GM18505 (cell line): Measurements from ENCODE around the gene ZNF865.
"Not testable (repeated sequence)": the region's sequence is repeated elsewhere in the genome, so short reads cannot be mapped to it uniquely, and the experiment has no call there.

Experiments
- ATAC-seq: cut with Tn5 transposase; IDR thresholded peaks from one replicate; pipeline ENCODE4 v1.9.1; 2021; ENCODE audit not compliant: unreplicated experiment
- POLR2A ChIP-seq: IDR thresholded peaks from 4 replicates; pipeline ENCODE4 v1.6.1; 2011; ENCODE audit warnings: borderline replicate concordance; ENCODE audit not compliant: insufficient read depth, insufficient read length; ENCODE audit errors: extremely low read depth

ZNF865 gene

GRCh38 chr19:55605637-55606470, at the start of gene ZNF865:
ZNF865 (plus strand) TSS chr19:55605647; CDS start chr19:55613619, 7,972 bp downstream.
- ATAC-seq: peak; percentile 32
- TF ChIP-seq POLR2A: peak; percentile 53

DNA sequence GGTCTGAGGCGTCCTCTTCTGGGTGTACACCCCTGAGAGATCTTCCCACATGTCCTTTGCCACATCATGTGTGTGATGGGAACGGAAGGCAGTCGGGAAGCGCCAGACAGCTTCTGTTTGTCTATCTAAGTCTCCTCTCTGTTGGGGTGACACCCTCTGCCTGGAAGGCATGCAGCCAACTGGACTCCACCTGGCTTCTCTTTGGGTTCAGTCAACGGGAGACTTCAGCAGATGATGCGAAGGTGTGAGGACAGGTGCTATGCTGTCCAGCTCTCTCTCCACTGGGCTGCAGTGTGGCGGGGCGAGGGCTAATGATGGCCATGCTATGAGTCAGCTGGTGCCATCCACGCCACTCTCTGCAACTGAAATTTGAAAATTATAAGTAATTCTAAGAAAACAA, 45.8 kb upstream of the ZNF865 start:
- no peak for ATAC-seq
- TF ChIP-seq POLR2A: no peak

DNA sequence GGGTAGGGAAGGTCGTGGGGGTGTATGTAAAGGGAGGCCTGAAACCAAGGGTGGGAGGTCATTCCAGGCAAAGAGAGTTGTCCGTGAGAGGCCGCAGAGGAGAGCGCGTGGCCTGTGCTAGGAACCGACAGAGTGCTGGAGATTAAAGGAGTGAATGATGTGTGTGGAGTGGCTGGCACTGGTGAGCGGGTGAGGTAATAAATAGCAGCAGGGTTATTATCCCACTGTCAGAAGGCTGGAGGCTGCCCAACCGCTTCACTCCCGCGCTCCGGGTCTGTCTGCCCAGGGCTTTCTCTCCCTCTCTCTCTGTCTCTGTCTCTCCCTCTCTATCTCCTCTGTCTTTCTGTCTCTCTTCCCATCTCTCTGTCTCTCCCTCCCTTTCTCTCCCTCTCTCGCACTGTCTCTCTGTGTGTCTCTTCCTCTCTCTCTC, 42.2 kb upstream of the ZNF865 start:
- no peak for ATAC-seq

GRCh38 chr19:55566823-55567222, 38.6 kb upstream of the ZNF865 start:
- no peak for ATAC-seq
- no peak for TF ChIP-seq POLR2A

More for the DNA sequence above, 42.2 kb upstream of the ZNF865 start:
- no peak for TF ChIP-seq POLR2A

DNA sequence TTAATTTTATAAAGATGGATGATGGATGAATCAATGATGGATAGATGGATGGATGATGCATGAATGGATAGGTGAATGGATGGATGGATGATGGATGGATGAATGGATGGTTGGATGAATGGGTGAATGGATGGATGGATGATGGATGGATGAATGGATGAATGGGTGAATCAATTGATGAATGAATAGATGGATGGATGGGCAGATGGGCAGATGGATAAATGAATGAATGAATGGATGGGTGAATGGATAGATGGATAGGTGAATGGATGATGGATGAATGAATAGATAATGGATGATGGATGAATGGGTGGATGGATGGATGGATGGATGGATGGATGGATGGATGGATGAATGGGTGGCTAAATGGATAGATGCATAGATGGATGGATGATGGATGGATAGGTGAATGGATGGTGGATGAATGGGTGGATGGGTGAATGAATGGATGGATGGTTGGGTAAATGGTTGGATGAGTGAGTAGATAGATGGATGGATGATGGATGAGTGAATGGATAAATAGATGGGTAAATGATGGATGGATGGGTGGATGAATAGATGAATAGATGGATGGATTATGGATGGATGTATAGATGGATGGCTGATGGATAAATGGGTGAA, 37.6 kb upstream of the ZNF865 start:
- ATAC-seq: no peak
- no peak for TF ChIP-seq POLR2A

DNA sequence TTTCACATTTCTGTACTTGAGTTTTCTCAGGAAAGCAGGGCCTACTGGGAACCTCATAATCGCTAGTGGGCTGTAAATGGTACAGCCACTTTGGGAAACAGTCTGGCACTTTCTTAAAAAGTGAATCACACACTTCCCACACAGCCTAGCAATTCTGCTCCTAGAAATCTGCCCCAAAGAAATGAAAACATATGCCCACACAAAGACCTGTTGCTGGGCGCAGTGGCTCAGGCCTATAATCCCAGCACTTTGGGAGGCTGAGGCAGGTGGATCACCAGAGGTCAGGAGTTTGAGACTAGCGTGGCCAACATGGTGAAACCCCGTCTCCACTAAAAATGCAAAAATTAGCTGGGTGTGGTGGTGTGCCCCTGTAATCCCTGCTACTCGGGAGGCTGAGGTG, 36.0 kb upstream of the ZNF865 start:
- not testable (repeated sequence) for ATAC-seq

DNA sequence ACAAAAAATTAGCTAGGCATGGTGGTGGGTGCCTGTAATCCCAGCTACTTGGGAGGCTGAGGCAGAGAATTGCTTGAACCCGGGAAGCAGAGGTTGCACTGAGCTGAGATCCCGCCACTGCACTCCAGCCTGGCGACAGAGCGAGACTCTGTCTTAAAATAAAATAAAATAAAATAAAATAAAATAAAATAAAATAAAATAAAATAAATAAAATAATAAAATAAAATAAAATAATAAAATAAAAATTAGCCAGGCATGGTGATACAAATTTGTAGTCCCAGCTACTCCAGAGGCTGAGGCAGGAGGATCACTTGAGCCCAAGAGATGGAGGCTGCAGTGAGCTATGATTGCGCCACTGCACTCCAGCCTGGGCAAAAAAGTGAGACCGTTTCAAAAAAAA, 31.5 kb upstream of the ZNF865 start:
- not testable (repeated sequence) for ATAC-seq

GRCh38 chr19:55576746-55577145, 28.7 kb upstream of the ZNF865 start:
- no peak for TF ChIP-seq POLR2A
- ATAC-seq: no peak

- no peak for ATAC-seq
- no peak for TF ChIP-seq POLR2A
Measured at GRCh38 chr19:55578031-55578760, 27.3 kb upstream of the ZNF865 start.

- no peak for ATAC-seq
- no peak for TF ChIP-seq POLR2A
Measured at GRCh38 chr19:55578761-55579747, 26.4 kb upstream of the ZNF865 start.

- ATAC-seq: no peak
- peak; percentile 19 for TF ChIP-seq POLR2A
Measured at GRCh38 chr19:55579766-55580621, 25.5 kb upstream of the ZNF865 start.

GRCh38 chr19:55580628-55581144, 24.8 kb upstream of the ZNF865 start, which contains the start of gene ZNF579:
ZNF579 (minus strand) TSS chr19:55580848; CDS start chr19:55579639, 1,209 bp downstream.
- ATAC-seq: no peak
- TF ChIP-seq POLR2A: peak; percentile 69
